Gastrocnemius medialis (tissue), 4 donors: ENCODE measurements around the gene LUZP2.

Source experiments
- CTCF ChIP-seq, 5 experiments: fragments of 450-650 bp in 3 of 5; fragments of 200-600 bp in 2 of 5; sonication (generic) in 2 of 5; IDR thresholded peaks in 4 of 5; conservative IDR thresholded peaks in 1 of 5; 1 replicate in 4 of 5; 2 replicates in 1 of 5; pipeline ENCODE4 v1.5.1; 2016 to 2019; ENCODE audit warnings: antibody characterized with exemption in 5 of 5, mild to moderate bottlenecking in 3 of 5, moderate library complexity in 3 of 5
- POLR2A ChIP-seq, 2 donors: fragments of 450-650 bp; IDR thresholded peaks; one replicate each; pipeline ENCODE4 v1.6.1; 2017; ENCODE audit warnings: antibody characterized with exemption in 2 of 2, mild to moderate bottlenecking in 2 of 2, moderate library complexity in 2 of 2

GRCh38 chr11:24634606-24635160 is 137.8 kb downstream of the LUZP2 start:
- TF ChIP-seq POLR2A (IDR thresholded peaks at IDR 0.05) (no peak), CTCF (IDR thresholded peaks at IDR 0.05 in 4 of 5, conservative IDR thresholded peaks at IDR 0.05 in 1 of 5) (no peak)
